GM23338 (cell line): Measurements from ENCODE around the gene IGFBP4. TPM values are rescaled to one million over a fixed set of nuclear protein-coding genes. Genes with fewer than 3 reads are reported as not detected.

Source experiments
- ATAC-seq: fragments of 200-7000 bp; cut with Tn5 transposase; 3 replicates; pipeline ENCODE4 v1.9.1; 2020
- DNase-seq: peaks from one replicate; pipeline ENCODE4 v3.0.0-alpha.2; 2015; ENCODE audit warnings: low spot score
- H2AFZ ChIP-seq: fragments of 200-600 bp; sonication (generic); 2 replicates; pipeline ENCODE4 v1.8.0; 2016; ENCODE audit warnings: antibody characterized with exemption, mild to moderate bottlenecking, moderate library complexity
- H3F3A ChIP-seq: fragments of 200-600 bp; sonication (generic); replicated peaks from 2 replicates; pipeline ENCODE4 v1.8.0; 2017; ENCODE audit warnings: antibody characterized with exemption, mixed run types, low read depth
- H3K27ac ChIP-seq: fragments of 200-600 bp; sonication (generic); 2 replicates; pipeline ENCODE4 v1.6.1; 2016; ENCODE audit warnings: low read depth
- H3K27me3 ChIP-seq: fragments of 200-600 bp; sonication (generic); 2 replicates; pipeline ENCODE4 v1.8.0; 2016; ENCODE audit warnings: mild to moderate bottlenecking, mixed run types, moderate library complexity; ENCODE audit not compliant: insufficient read depth
- H3K36me3 ChIP-seq: fragments of 200-600 bp; sonication (generic); 2 replicates; pipeline ENCODE4 v1.8.0; 2016; ENCODE audit warnings: mild to moderate bottlenecking; ENCODE audit not compliant: insufficient read depth
- H3K4me1 ChIP-seq: fragments of 200-600 bp; sonication (generic); 2 replicates; pipeline ENCODE4 v1.8.0; 2016; ENCODE audit warnings: mild to moderate bottlenecking, moderate library complexity; ENCODE audit not compliant: insufficient read depth
- H3K4me2 ChIP-seq: fragments of 200-600 bp; sonication (generic); 2 replicates; pipeline ENCODE4 v1.7.1; 2017; ENCODE audit warnings: mixed run types
- H3K4me3 ChIP-seq: fragments of 200-600 bp; sonication (generic); 2 replicates; pipeline ENCODE4 v1.6.1; 2016; ENCODE audit warnings: mixed run types
- H3K79me2 ChIP-seq: fragments of 200-600 bp; sonication (generic); replicated peaks from 2 replicates; pipeline ENCODE4 v1.8.0; 2017; ENCODE audit warnings: mild to moderate bottlenecking; ENCODE audit not compliant: insufficient read depth
- H3K9me2 ChIP-seq: fragments of 200-600 bp; sonication (generic); 2 replicates; pipeline ENCODE4 v1.8.0; 2017; ENCODE audit not compliant: insufficient read depth
- H4K20me1 ChIP-seq: fragments of 200-600 bp; sonication (generic); replicated peaks from 2 replicates; pipeline ENCODE4 v1.8.0; 2017; ENCODE audit warnings: mild to moderate bottlenecking; ENCODE audit not compliant: insufficient read depth
- H3K27ac Mint-ChIP-seq: 2 replicates; pipeline ENCODE4 v1.8.0; 2020; ENCODE audit warnings: inconsistent platforms, mild to moderate bottlenecking, moderate library complexity, mixed read lengths
- H3K27me3 Mint-ChIP-seq: 3 replicates; pipeline ENCODE4 v1.8.0; 2022; ENCODE audit warnings: low read depth, mild to moderate bottlenecking, moderate library complexity, mixed read lengths, inconsistent platforms; ENCODE audit not compliant: insufficient read depth, poor library complexity
- H3K36me3 Mint-ChIP-seq: 3 replicates; pipeline ENCODE4 v1.8.0; 2021; ENCODE audit warnings: low read depth, mild to moderate bottlenecking, inconsistent platforms, moderate library complexity, mixed read lengths
- H3K4me1 Mint-ChIP-seq: 3 replicates; pipeline ENCODE4 v1.8.0; 2020; ENCODE audit warnings: mild to moderate bottlenecking, inconsistent platforms, mixed read lengths
- H3K4me3 Mint-ChIP-seq: 3 replicates; pipeline ENCODE4 v1.8.0; 2021; ENCODE audit warnings: moderate library complexity, mild to moderate bottlenecking, inconsistent platforms, mixed read lengths
- H3K9me3 Mint-ChIP-seq: 3 replicates; pipeline ENCODE4 v1.8.0; 2020; ENCODE audit warnings: moderate library complexity, mild to moderate bottlenecking, inconsistent platforms, mixed read lengths
- EZH2phosphoT487 ChIP-seq: fragments of 200-600 bp; sonication (generic); IDR thresholded peaks from one replicate; pipeline ENCODE4 v1.8.1; 2018; ENCODE audit warnings: antibody characterized with exemption; ENCODE audit not compliant: unreplicated experiment
- JUNB ChIP-seq: IDR thresholded peaks from one replicate; pipeline ENCODE4 v1.6.1; 2016; ENCODE audit warnings: antibody characterized with exemption; ENCODE audit not compliant: unreplicated experiment
- STAT1 ChIP-seq: IDR thresholded peaks from one replicate; pipeline ENCODE4 v1.6.1; 2016; ENCODE audit warnings: antibody characterized with exemption; ENCODE audit not compliant: unreplicated experiment
- ZNF331 ChIP-seq: fragments of 250-450 bp; sonication (Bioruptor Pico); IDR thresholded peaks from 2 replicates; pipeline ENCODE4 v1.5.0; 2020; ENCODE audit warnings: low read depth, mild to moderate bottlenecking, moderate library complexity
- polyA plus RNA-seq: library from polyadenylated mRNA; unstranded; fragments of >200 nt; fragmentation: Nextera tagmentation; extraction: Ambion mirVana; gene quantifications from 2 replicates; pipeline ENCODE4 v1.2.1, GENCODE V29; 2016
- total RNA-seq: library from RNA; depleted of rRNA; stranded (reverse); fragments of >200 nt; shearing (Covaris generic); gene quantifications from 2 replicates; pipeline ENCODE4 v1.2.3, GENCODE V29; 2014
- TF ChIP-seq, protein P1 (sequence below): fragments of 250-450 bp; sonication (Bioruptor Pico); IDR thresholded peaks from 2 replicates; pipeline ENCODE4 v1.5.0; 2020; ENCODE audit warnings: mild to moderate bottlenecking, moderate library complexity

Gene IGFBP4
- total and polyA plus RNA-seq, 2 experiments from 2014 or later = 38.7 to 78.9 TPM

- Histone ChIP-seq H3K79me2 (no peaks in the 10 kb centered on the region), H3K4me1 (peaks cover 18% of the 10 kb centered on the region), H3K4me2 (no peak overlapping the region), H2AFZ (no peak overlapping the region), H3K27me3 (no peaks in the 10 kb centered on the region), H3K27ac (no peak overlapping the region), H3F3A (peaks cover 10% of the 10 kb centered on the region), H3K9me2 (no peaks in the 10 kb centered on the region), H3K36me3 (no peaks in the 10 kb centered on the region), H3K4me3 (no peak overlapping the region), H4K20me1 (no peaks in the 10 kb centered on the region)
- TF ChIP-seq JUNB (no peak), EZH2phosphoT487 (no peak), STAT1 (no peak)
- TF ChIP-seq, protein P1, sequence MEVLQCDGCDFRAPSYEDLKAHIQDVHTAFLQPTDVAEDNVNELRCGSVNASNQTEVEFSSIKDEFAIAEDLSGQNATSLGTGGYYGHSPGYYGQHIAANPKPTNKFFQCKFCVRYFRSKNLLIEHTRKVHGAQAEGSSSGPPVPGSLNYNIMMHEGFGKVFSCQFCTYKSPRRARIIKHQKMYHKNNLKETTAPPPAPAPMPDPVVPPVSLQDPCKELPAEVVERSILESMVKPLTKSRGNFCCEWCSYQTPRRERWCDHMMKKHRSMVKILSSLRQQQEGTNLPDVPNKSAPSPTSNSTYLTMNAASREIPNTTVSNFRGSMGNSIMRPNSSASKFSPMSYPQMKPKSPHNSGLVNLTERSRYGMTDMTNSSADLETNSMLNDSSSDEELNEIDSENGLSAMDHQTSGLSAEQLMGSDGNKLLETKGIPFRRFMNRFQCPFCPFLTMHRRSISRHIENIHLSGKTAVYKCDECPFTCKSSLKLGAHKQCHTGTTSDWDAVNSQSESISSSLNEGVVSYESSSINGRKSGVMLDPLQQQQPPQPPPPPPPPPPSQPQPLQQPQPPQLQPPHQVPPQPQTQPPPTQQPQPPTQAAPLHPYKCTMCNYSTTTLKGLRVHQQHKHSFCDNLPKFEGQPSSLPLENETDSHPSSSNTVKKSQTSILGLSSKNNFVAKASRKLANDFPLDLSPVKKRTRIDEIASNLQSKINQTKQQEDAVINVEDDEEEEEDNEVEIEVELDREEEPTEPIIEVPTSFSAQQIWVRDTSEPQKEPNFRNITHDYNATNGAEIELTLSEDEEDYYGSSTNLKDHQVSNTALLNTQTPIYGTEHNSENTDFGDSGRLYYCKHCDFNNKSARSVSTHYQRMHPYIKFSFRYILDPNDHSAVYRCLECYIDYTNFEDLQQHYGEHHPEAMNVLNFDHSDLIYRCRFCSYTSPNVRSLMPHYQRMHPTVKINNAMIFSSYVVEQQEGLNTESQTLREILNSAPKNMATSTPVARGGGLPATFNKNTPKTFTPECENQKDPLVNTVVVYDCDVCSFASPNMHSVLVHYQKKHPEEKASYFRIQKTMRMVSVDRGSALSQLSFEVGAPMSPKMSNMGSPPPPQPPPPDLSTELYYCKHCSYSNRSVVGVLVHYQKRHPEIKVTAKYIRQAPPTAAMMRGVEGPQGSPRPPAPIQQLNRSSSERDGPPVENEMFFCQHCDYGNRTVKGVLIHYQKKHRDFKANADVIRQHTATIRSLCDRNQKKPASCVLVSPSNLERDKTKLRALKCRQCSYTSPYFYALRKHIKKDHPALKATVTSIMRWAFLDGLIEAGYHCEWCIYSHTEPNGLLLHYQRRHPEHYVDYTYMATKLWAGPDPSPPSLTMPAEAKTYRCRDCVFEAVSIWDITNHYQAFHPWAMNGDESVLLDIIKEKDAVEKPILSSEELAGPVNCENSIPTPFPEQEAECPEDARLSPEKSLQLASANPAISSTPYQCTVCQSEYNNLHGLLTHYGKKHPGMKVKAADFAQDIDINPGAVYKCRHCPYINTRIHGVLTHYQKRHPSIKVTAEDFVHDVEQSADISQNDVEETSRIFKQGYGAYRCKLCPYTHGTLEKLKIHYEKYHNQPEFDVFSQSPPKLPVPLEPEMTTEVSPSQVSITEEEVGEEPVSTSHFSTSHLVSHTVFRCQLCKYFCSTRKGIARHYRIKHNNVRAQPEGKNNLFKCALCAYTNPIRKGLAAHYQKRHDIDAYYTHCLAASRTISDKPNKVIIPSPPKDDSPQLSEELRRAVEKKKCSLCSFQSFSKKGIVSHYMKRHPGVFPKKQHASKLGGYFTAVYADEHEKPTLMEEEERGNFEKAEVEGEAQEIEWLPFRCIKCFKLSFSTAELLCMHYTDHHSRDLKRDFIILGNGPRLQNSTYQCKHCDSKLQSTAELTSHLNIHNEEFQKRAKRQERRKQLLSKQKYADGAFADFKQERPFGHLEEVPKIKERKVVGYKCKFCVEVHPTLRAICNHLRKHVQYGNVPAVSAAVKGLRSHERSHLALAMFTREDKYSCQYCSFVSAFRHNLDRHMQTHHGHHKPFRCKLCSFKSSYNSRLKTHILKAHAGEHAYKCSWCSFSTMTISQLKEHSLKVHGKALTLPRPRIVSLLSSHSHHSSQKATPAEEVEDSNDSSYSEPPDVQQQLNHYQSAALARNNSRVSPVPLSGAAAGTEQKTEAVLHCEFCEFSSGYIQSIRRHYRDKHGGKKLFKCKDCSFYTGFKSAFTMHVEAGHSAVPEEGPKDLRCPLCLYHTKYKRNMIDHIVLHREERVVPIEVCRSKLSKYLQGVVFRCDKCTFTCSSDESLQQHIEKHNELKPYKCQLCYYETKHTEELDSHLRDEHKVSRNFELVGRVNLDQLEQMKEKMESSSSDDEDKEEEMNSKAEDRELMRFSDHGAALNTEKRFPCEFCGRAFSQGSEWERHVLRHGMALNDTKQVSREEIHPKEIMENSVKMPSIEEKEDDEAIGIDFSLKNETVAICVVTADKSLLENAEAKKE = no peak
- H3K27me3 Mint-ChIP-seq = peaks cover 15% of the 10 kb centered on the region
- no peak overlapping the region for H3K4me3 Mint-ChIP-seq
- no peak for DNase-seq
- no peak overlapping the region for H3K27ac Mint-ChIP-seq
- H3K4me1 Mint-ChIP-seq = peaks cover 28% of the 10 kb centered on the region
- peaks cover 3% of the 10 kb centered on the region; the same call in 2 of the 3 replicates for H3K9me3 Mint-ChIP-seq
- no peaks in the 10 kb centered on the region; the same call in 2 of the 3 replicates for H3K36me3 Mint-ChIP-seq
- ATAC-seq = no peak
Observed at GRCh38 chr17:40503154-40503553, 59.9 kb downstream of the IGFBP4 start.

- Histone ChIP-seq H2AFZ (0 out of 2 replicates have a peak overlapping the region, but pooled peaks have one; percentile 56), H3K27ac (no peak overlapping the region), H3K9me2 (no peaks in the 10 kb centered on the region), H3K4me2 (0 out of 2 replicates have a peak overlapping the region, but pooled peaks have one; percentile 29), H3K4me1 (no peaks in the 10 kb centered on the region), H3K79me2 (no peaks in the 10 kb centered on the region), H3K27me3 (no peaks in the 10 kb centered on the region), H3K4me3 (no peak overlapping the region), H3K36me3 (no peaks in the 10 kb centered on the region), H4K20me1 (no peaks in the 10 kb centered on the region), H3F3A (no peaks in the 10 kb centered on the region)
- Mint-ChIP-seq H3K4me3 (no peak overlapping the region), H3K27ac (no peak overlapping the region), H3K36me3 (no peaks in the 10 kb centered on the region), H3K4me1 (peaks cover 20% of the 10 kb centered on the region), H3K27me3 (peaks cover 6% of the 10 kb centered on the region), H3K9me3 (no peaks in the 10 kb centered on the region)
- DNase-seq = no peak
- no peak for ATAC-seq
- TF ChIP-seq ZNF331 (CRISPR knock-in tag) = no peak
- TF ChIP-seq, protein P1 = no peak
Observed at GRCh38 chr17:40506786-40507185, 63.5 kb downstream of the IGFBP4 start.
